Measurements from ENCODE around the gene FSD1L.
"Not testable (repeated sequence)": the region's sequence is repeated elsewhere in the genome, so short reads cannot be mapped to it uniquely, and the experiment has no call there.

Gene FSD1L

GRCh38 chr9:105496826-105497225 is 49.0 kb downstream of the FSD1L start:
- DNase-seq: no peak

DNA sequence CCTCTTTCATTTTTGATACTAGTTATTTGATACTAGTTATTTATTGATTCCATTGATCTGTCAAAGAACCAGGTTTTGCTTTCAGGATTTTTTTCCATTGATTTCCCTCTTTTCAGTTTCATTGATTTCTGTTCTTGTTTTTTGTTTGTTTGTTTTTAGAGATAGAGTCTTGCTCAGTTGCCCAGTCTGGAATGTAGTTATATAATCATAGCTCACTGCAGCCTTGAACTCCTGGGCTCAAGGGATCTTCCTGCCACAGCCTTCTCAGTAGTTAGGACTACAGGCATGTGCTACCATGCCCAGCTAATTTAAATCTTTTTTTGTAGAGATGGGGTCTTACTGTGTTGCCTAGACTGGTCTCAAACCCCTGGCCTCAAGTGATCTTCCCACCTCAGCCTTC is 49.9 kb downstream of the FSD1L start:
- no peak for DNase-seq

DNA sequence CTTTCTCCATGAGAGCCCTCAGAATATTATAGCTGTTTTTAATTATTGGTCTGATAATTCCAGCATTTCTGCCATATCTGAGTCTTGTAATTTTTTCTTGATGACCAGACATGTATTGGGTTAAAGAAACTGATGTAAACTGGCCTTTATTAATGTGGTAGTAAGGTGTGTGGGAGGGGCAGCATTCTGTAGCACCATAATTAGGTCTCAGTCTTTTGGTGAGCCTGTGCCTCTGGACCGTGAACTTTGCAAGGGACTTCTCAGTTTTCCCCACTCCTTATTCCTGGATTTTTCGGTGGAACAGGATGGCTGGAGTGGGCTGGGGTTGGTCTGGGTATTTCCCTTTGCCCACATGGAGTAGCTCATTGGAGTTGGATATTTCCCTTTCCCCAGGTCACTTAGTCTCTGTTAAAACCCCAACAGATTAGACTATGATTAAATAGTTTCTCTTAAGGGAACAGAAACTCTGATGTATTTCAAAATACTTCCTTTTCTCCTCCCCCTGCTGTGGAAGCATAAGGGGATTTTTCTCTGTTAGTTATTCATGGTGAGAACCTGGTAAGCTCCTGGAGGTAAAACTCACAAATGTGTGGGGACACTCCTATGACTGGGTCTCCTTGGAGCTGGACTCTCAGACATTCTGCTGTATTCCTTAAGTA is 52.4 kb downstream of the FSD1L start:
- DNase-seq: no peak

DNA sequence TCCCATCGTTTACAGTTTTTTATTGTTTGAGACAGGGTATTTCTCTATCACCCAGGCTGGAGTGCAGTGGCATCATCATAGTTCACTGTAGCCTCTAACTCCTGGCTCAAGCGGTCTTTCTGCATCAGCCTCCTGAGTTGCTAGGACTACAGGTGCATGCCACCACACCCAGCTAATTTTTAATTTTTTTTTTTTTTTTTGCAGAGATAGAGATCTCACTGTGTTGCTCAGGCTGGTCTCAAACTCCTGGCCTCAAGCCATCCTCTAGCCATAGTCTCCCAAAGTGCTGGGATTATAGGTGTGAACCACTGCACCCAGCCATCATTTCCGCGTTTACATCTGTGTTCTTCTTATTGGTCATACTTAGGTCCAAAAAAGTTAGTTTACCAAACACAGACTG is 53.6 kb downstream of the FSD1L start:
- no peak for DNase-seq

DNA sequence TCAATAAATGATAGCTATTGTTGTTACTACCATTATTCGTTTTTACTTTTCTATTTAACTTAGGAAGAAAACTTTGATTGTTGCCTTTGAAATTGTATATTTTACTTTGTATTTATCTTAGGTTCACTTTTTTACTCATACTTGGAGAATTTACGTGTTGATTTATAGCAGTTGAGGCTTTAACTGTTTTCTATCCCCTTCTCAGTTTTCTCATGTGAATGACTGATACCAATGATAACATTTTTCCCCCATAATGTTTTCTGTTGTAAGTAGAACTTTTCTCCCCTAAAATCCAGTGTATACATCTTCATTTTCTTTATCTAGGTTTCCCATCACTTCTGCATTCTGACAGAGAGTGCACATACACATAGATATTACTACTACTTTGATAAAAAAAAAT is 54.4 kb downstream of the FSD1L start:
- DNase-seq: no peak

DNA sequence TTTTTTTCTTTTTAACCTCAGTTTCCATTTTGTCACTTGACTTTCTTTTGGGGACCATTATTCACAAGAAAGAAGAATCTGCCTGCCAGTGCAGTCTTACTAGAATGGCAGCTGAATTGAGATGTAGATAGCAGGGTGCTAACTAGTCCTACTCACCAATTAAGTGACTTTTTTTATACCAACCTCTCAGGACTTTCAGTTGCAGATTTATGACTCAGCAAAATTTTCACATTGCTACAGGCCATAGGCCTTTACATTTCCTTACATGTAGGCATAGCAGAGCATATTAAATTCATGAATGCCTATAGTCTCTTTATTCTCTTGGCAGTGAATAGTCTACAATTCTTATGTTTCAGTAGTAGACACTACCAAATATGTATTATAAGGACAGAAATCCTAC is 56.0 kb downstream of the FSD1L start:
- DNase-seq: no peak

DNA sequence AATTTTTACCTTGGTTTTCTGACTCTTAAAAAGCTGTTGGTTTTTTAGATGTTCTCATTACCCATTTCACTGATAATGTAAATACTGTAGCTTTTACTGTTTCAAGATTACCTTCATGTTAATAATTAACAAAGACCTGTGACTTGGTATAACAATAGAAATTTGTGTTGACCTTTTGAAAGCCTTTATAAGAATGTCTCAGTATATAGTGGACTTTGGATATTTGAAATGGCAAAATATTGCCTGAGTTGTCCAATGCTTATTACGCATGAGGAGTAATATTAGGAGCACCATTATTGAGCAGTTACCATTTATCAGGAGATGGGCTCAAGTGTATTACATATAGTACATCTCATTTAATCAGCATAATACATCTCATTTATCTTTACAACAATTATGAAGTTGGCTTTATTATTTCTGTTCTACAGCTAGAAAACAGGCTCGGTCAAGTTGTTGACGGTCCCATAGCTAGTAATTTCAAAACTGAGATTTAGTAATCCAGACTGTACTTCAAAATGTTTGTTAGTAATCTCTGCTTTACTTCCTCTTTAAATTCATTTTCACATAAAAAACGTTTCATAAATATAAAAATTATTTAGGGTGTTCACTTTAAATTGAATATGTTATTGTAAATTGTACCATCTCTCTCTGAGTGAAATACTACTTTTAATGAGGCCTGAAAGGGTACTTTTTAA is 59.4 kb downstream of the FSD1L start:
- no peak for DNase-seq

GRCh38 chr9:105508530-105508929 is 60.7 kb downstream of the FSD1L start:
- no peak for DNase-seq

- DNase-seq: no peak
Measured at GRCh38 chr9:105510024-105510423, 62.2 kb downstream of the FSD1L start.

- DNase-seq: no peak
Measured at GRCh38 chr9:105511446-105511845, 63.6 kb downstream of the FSD1L start.

- DNase-seq: no peak
Measured at GRCh38 chr9:105515811-105516413, 68.1 kb downstream of the FSD1L start.

GRCh38 chr9:105519710-105520369 is 72.0 kb downstream of the FSD1L start:
- DNase-seq: peak; percentile 6

DNA sequence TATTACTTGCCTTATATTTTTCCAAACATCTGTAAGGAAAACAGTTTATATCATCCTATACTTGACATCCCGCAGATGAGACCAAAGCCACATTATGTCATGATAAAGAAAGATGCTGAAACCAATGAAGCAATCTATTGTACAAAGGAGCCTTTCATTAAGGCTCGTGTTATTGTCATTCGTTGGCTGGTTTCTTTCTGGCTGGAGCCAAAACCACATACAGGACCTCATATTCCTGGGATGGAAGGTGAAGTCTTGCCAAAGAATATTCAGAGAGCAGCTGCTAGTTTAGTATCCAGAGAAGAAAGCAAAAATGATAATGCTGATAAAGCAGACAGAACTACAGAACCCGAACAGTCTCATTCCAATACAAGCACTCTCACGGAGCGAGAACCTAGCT is 73.2 kb downstream of the FSD1L start:
- DNase-seq: not testable (repeated sequence)

DNA sequence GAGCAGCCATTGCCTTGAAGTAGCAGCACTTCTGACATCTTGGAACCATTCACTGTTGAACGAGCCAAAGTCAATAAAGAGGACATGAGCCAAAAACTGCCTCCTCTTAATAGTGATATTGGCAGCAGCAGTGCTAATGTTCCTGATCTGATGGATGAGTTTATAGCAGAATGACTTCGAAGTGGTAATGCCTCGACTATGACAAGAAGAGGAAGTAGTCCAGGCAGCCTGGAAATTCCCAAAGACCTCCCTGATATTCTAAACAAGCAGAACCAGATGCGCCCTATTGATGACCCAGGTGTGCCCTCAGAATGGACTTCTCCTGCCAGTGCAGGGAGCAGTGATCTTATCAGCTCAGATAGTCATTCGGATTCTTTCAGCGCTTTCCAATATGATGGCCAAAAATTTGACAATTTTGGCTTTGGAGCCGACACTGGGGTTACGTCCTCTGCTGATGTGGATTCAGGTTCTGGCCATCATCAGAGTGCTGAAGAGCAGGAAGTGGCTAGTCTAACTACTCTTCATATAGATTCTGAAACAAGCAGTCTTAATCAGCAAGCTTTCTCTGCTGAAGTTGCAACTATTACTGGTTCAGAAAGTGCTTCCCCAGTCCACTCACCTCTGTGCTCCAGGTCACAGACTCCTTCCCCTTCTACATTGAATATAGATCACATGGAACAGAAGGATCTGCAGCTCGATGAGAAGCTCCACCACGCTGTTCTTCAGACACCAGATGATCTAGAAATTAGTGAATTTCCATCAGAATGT is 75.0 kb downstream of the FSD1L start:
- DNase-seq: not testable (repeated sequence)

GRCh38 chr9:105531530-105531929 is 83.7 kb downstream of the FSD1L start:
- DNase-seq: no peak

DNA sequence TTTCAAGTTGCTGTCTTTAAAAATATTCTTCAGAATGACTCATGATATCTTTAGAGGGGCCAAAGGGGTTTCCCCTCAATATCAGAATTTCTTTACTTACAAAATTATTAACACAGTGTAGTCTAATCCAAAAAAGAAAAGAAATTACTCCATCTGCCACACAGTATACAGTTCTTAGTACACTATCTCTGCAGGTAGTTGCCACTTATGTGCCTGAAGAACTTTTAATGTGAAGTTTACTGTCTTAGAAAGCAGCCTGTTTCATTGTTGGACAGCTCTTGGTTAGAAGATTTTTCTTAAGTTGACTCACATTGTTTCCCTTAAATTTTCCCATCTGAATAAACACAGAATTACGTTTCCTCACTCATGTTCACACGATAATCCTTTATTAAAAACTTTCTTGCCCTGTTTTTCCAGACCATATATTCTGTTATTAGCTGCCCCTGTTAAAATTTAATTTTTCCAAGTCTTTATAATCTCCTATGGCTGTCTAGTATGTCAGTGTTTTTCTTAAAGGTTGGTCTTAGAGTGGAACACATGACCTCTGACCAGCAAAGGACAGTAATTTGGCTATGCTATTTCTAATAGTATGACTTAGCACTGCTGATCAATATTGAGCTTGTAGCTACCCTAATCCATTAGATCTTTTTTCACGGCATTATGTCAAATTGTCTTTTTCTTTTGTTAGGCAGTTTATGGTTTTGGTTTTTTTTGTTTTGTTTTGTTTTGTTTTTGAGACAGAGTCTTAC is 88.3 kb downstream of the FSD1L start:
- no peak for DNase-seq

GRCh38 chr9:105539452-105539851 is 91.6 kb downstream of the FSD1L start:
- DNase-seq: no peak

GRCh38 chr9:105541838-105542237 is 94.0 kb downstream of the FSD1L start:
- no peak for DNase-seq

DNA sequence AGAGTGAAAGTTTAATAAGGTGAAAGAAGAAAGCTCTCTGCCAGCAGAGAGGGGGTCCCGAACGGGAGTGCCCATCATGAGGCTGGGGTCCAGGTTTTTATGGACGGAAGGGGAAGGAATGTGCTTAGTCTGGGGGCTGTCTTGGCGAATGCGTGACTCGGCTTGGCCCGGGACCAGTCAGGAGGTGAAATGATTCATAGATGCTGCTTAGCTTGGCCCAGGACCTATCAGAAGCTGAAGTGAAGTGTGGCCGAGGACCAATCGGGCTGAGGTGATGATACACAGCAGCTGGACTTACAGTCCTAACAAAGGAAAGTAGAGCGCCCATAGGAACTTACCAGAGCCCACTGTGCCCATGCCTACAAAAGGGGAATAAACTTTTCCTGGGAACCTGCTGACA is 106.2 kb downstream of the FSD1L start:
- no peak for DNase-seq

DNA sequence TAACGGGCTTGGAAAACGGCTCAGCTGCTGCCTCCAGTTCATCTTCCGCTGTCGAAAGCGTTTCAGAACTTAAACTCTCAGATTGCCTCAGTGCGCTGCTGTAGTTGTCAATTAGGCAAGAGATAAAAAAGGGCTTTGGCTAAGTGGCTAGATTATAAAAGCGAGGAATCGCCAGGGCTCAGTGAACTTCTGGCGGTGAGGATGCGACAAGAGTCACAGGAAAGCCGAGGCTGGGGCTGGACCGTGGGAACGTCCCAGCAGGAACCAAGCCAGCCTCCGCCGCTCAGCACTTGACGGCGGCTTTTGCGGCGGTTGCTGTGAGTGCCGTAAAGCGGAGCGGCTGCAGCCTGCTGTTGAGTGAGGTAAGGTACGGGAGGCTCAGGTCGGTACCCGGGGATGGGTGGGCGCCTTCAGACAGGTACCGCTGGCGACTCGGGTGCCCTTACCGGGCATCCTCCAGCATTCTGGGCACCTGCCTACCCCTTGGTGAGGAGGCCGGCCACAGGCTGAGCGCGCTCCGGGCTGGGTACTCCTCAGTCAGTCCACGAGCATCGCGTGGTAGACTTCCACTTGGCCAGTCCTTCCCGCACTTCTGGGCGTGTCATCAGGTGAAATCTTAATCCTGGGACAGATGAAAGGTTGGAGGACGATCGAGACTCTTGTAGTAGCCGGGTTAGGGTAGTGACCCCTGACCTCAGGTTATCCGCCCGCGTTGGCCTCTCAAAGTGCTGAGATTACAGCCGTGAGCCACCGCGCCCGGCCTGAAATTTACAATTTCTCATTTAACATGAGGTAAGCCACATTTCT is 110.2 kb downstream of the FSD1L start, which contains the start of gene FKTN:
FKTN (plus strand) TSS at position 328 of the 807 bp plus-strand sequence. CDS start 16,902 bp downstream, outside the sequence.
- DNase-seq: peak; percentile 81

GRCh38 chr9:105572455-105572854 is 124.6 kb downstream of the FSD1L start:
- no peak for DNase-seq

Measured in RPMI8226 (cell line).